HG02981 (cell line): ENCODE results near the gene NUAK1.
"Not testable (repeated sequence)": the region's sequence is repeated elsewhere in the genome, so short reads cannot be mapped to it uniquely, and the experiment has no call there.

Source experiments
- ATAC-seq: cut with Tn5 transposase; IDR thresholded peaks from one replicate; pipeline ENCODE4 v1.9.1; 2021; ENCODE audit warnings: mild to moderate bottlenecking, moderate library complexity; ENCODE audit not compliant: unreplicated experiment

NUAK1 gene

GRCh38 chr12:106147956-106148355 is 9.2 kb upstream of the NUAK1 start:
- no peak for ATAC-seq

GRCh38 chr12:106146987-106147386 is 8.2 kb upstream of the NUAK1 start:
- ATAC-seq: no peak

- no peak for ATAC-seq
Observed at GRCh38 chr12:106145539-106146447, 7.0 kb upstream of the NUAK1 start.

- ATAC-seq: no peak
Observed at GRCh38 chr12:106144847-106145246, 6.1 kb upstream of the NUAK1 start.

- ATAC-seq: no peak
Observed at GRCh38 chr12:106142591-106143261, 4.0 kb upstream of the NUAK1 start.

- not testable (repeated sequence) for ATAC-seq
Observed at GRCh38 chr12:106141920-106142319, 3.2 kb upstream of the NUAK1 start.

GRCh38 chr12:106141452-106141851 is 2.7 kb upstream of the NUAK1 start:
- ATAC-seq: no peak

GRCh38 chr12:106141003-106141402 is 2.2 kb upstream of the NUAK1 start:
- no peak for ATAC-seq

- ATAC-seq: no peak
Observed at GRCh38 chr12:106140223-106140986, 1.7 kb upstream of the NUAK1 start.

- no peak for ATAC-seq
Observed at GRCh38 chr12:106139422-106140171, 843 bp upstream of the NUAK1 start.

GRCh38 chr12:106138357-106138632 is 459 bp downstream of the NUAK1 start:
- ATAC-seq: no peak

GRCh38 chr12:106137530-106138356 is 1.0 kb downstream of the NUAK1 start:
- no peak for ATAC-seq

- no peak for ATAC-seq
Observed at GRCh38 chr12:106136263-106136662, 2.5 kb downstream of the NUAK1 start.

- no peak for ATAC-seq
Observed at GRCh38 chr12:106135781-106136180, 3.0 kb downstream of the NUAK1 start.

GRCh38 chr12:106135075-106135474 is 3.7 kb downstream of the NUAK1 start:
- ATAC-seq: no peak

- no peak for ATAC-seq
Observed at GRCh38 chr12:106134294-106134949, 4.3 kb downstream of the NUAK1 start.

GRCh38 chr12:106133136-106134087 is 5.3 kb downstream of the NUAK1 start:
- ATAC-seq: no peak
